ENCODE measurements around the gene CHCHD6.

The CHCHD6 gene

GRCh38 chr3:126703512-126704493 lies at the start of gene CHCHD6:
Gene CHCHD6, plus strand, starts transcription at chr3:126704240. Its CDS starts 73 bp downstream, at chr3:126704313.
- peak; percentile 91 to 93 for DNase-seq (ENCODE audit: low read depth in 2 of 2, low spot score in 1 of 2)

- DNase-seq (ENCODE audit: low read depth in 2 of 2, low spot score in 1 of 2): peak; percentile 49 to 70
These were observed 49.3 kb upstream of the CHCHD6 start, which contains the start of gene TXNRD3 for GRCh38 chr3:126654571-126655383. Gene TXNRD3, minus strand, starts transcription at chr3:126655124.

GRCh38 chr3:126655887-126656286 lies 48.2 kb upstream of the CHCHD6 start:
- no peak for DNase-seq (ENCODE audit: low read depth in 2 of 2, low spot score in 1 of 2)

GRCh38 chr3:126656371-126657134 lies 47.5 kb upstream of the CHCHD6 start:
- DNase-seq (ENCODE audit: low read depth in 2 of 2, low spot score in 1 of 2): no peak

- DNase-seq (ENCODE audit: low read depth in 2 of 2, low spot score in 1 of 2): no peak
These were observed 46.1 kb upstream of the CHCHD6 start for GRCh38 chr3:126657901-126658300.

- no peak for DNase-seq (ENCODE audit: low read depth in 2 of 2, low spot score in 1 of 2)
These were observed 45.5 kb upstream of the CHCHD6 start for GRCh38 chr3:126658584-126658983.

GRCh38 chr3:126659915-126660886 lies 43.8 kb upstream of the CHCHD6 start:
- no peak for DNase-seq (ENCODE audit: low read depth in 2 of 2, low spot score in 1 of 2)

GRCh38 chr3:126661532-126662364 lies 42.3 kb upstream of the CHCHD6 start:
- no peak for DNase-seq (ENCODE audit: low read depth in 2 of 2, low spot score in 1 of 2)

GRCh38 chr3:126663257-126663656 lies 40.8 kb upstream of the CHCHD6 start:
- DNase-seq (ENCODE audit: low read depth in 2 of 2, low spot score in 1 of 2): no peak

- no peak for DNase-seq (ENCODE audit: low read depth in 2 of 2, low spot score in 1 of 2)
These were observed 40.3 kb upstream of the CHCHD6 start for GRCh38 chr3:126663750-126664149.

- no peak for DNase-seq (ENCODE audit: low read depth in 2 of 2, low spot score in 1 of 2)
These were observed 39.3 kb upstream of the CHCHD6 start for GRCh38 chr3:126664591-126665214.

GRCh38 chr3:126665221-126665936 lies 38.7 kb upstream of the CHCHD6 start:
- DNase-seq (ENCODE audit: low read depth in 2 of 2, low spot score in 1 of 2): no peak

GRCh38 chr3:126665959-126666657 lies 37.9 kb upstream of the CHCHD6 start:
- DNase-seq (ENCODE audit: low read depth in 2 of 2, low spot score in 1 of 2): no peak

- no peak for DNase-seq (ENCODE audit: low read depth in 2 of 2, low spot score in 1 of 2)
These were observed 37.1 kb upstream of the CHCHD6 start for GRCh38 chr3:126666658-126667528.

- no peak for DNase-seq (ENCODE audit: low read depth in 2 of 2, low spot score in 1 of 2)
These were observed 36.2 kb upstream of the CHCHD6 start for GRCh38 chr3:126667631-126668449.
